HG03571 (cell line): Measurements from ENCODE around the gene CTNNA3.

Source experiments
- ATAC-seq: cut with Tn5 transposase; IDR thresholded peaks from one replicate; pipeline ENCODE4 v1.9.1; 2021; ENCODE audit not compliant: unreplicated experiment

Gene CTNNA3

GRCh38 chr10:66025186-66025585 lies 1670.8 kb downstream of the CTNNA3 start:
- ATAC-seq, result no peak

GRCh38 chr10:66021423-66021822 lies 1674.6 kb downstream of the CTNNA3 start:
- no peak for ATAC-seq

DNA sequence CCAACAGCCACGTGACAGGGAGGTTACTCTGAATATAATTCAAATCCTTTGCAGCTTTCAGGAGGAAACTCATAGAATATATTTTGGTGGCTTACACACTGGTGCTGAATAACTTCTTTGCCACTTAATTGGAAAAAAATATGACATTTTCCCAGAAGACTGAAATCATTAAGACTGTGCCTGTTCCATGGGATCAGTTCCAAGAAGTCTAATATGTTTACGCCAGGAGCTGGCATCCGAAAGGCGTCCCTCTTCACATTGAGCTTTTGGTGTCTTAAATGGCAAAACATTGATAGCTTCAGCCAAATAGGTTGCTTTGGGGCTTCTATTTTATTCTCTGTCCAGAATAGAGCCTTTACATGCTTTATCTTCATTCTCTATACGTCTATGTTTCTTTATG lies 1687.8 kb downstream of the CTNNA3 start:
- no peak for ATAC-seq

DNA sequence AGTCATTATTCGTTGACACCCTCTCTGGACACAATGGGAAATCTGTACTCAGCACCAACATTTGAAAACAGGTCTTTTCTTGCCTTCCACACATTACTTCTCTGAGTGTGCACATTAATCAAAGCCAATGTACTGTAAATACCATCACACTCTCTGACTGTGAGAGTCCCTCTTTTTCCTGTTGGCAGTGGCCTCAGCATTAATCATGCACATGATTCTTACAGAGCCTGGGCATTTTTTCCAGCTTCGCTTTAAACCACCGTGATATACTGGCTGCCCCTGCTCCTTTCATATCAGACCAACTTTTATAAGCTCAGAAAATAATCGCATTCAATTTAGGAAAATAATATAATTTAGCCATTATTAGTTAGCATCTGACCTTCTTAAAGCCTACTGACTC lies 1689.6 kb downstream of the CTNNA3 start:
- no peak for ATAC-seq

- no peak for ATAC-seq
Observed at GRCh38 chr10:65993451-65993850, 1702.5 kb downstream of the CTNNA3 start.

DNA sequence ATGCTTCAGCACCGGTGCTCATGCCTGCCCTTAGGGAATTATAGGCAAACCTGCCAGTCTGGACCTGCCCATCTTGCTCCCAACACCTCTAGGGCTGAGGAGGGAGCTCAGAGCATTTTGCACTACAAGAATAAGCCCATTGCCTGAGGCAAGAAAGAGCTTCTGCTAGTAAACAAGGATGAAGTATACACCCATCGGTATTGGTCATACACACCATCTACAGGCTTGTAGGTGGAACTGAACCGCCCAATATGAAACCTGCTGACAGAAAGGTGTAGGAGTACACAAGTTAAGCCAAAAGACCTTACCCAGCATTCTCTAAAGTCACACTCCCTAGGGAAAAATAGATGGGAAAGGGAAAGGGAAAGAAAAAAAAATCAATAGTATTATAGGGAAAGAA lies 1727.1 kb downstream of the CTNNA3 start:
- no peak for ATAC-seq

DNA sequence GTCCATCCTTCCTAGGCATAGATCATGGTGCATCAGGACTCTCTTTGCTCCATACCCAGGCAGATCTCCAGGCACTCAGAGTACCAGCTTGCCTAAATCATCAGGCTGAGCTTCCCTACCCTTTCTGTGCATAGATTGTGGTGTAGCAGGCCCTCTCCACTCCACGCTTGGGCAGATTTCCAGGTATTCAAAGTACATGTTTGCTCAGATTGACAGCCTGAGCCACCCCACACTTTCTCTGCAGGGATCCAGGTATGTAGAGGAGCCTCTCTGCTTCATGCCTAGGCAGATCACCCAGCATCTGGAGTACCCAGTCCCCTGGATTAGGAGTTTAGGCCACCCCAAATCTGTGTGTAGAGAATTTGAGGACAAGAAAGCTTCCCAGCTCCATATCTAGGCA lies 1727.6 kb downstream of the CTNNA3 start:
- ATAC-seq, result no peak

DNA sequence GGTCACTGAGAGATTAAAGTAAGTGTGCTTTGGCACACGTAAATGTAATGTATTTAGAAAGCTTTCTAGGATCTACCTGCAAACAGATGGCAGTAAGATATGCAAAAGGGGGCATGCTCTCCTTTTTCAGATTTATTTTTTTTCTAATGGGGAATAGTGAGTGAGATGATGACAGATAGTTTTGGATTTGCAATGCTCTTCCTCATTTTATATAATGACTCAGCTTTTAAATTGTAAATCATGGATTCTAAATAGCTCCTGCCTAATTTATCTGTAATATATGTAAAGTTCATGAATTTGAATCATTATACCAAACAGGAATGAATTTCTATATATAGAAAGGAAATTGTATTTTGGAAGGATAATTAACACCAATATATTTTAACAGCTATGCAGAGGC lies 1731.8 kb downstream of the CTNNA3 start:
- no peak for ATAC-seq

- no peak for ATAC-seq
Observed at GRCh38 chr10:65952086-65952485, 1743.9 kb downstream of the CTNNA3 start.

GRCh38 chr10:65950075-65950474 lies 1745.9 kb downstream of the CTNNA3 start:
- ATAC-seq, result no peak

GRCh38 chr10:65949526-65949925 lies 1746.5 kb downstream of the CTNNA3 start:
- ATAC-seq, result no peak

GRCh38 chr10:65945061-65945460 lies 1750.9 kb downstream of the CTNNA3 start:
- no peak for ATAC-seq

DNA sequence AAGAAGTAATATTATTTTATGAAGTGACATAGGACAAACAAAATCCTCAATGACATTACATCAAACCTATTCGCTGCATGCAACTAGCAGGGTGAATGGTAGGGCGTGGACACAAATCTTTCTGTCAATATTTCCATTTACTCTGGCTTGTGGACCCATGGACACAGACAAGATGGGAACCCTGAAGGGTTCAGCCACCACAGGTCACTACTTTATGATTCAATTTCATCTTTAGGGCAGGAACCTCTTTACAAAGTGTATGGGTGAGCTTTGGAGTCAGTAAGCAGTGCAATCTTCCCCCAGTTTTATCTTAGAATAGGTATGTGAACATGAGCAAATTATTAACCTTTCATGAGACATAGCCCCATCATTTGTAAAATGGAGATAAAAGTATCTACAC lies 1752.5 kb downstream of the CTNNA3 start:
- ATAC-seq, result no peak

DNA sequence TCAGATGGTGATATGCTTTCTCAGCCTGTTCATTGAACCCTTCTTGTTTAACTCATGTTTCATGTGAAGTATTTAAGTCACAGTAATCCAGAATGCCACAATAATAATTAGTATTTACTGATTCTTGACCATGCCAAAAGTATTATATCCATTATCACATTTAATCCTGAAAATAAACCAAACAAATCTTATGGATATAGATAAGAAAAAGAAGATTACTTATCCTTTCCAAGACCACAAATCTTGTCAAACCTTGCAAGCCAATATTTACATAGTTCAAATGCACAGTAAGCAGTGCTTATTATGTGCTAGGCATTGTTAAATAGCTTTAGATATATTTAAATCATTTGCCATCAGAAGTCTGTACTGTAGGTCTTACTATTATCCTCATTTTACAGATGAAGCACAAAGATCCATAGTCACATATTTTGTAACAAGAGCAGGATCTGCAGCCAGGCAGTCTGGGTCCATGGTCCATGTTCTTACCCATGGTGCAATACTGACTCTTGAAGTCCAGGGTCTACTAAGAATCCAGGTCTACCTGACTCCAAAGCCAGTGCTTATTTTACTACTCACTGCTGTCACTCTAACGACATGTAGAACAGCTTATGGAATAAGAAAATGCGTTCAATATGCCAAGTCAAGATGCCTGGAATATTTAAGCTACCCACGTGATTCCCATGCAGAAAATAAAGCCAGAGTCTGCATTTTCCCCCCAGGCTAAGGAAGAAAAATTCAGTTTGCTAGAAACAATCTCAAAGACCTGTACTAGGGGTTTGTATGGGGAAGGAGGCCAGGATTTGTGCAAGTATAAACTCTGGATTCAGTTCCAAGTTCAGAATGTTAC lies 1755.0 kb downstream of the CTNNA3 start:
- no peak for ATAC-seq

- ATAC-seq, result no peak
Observed at GRCh38 chr10:65940105-65940504, 1755.9 kb downstream of the CTNNA3 start.

DNA sequence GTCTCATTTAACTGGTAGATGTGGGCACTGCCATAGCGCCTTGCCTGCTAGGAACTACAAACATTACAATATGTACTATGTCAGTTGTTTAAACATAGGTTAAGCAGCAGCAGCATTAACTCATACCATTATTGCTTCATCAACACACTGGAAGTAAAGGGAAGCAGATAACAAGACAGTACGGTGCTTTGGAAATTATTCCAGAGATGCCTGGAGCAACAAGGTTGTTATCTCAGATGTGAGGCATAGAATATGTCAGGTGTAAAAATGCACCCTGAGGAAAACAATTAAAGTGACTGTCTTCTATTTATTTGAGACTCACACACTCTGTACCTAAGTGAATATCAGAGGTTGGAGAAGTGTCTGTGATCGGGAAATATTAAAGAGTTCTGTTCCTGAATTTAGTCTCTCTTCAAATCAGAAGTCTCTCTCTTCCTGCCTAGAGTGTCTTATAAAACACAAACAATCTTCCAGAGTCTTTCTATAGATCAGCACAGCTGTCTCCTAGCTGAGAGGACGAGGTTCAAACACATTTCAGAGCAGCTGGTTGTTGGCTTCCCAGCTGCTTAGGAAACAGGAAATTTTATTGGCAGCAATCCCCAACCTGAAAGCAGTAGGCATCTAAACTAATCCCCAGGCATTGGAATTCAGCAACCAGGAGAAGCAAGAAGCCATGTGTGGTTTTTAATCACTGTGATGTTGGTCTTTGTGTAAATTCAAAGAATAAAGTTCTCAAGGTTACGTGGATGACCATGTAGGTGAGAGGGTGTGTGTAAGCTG lies 1764.5 kb downstream of the CTNNA3 start:
- ATAC-seq, result no peak

DNA sequence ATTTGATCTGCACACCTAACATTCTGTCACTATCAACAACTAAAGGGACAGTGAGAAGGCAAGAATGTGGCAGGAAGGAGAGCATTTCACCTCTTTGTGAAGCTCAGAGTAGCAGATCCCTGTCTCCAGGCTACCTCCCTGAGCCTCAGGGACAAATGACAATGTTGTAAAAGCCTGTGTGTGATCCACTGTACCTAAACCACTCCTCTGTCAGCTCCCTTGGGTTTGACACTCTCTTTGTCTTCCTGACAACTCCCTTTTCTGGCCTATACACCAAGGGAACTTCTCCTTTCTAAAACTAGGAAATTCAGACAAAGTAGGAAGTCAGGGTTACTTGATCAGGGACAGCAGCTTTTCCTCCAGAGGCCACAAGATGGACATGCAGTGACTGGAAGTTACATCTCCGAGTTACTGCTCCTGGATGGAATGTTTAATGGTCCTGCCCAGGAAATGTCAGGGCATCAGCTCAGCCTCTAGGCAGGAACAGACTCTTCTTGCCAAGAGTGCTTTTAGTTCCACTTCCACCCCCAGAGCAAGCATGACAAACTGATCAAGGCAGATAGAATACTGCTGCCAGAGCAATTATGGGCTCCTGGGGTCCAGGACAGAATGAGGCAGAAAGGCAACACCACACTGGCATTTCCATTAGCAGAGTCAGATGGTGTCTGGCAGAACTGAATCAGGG lies 1784.7 kb downstream of the CTNNA3 start:
- no peak for ATAC-seq

DNA sequence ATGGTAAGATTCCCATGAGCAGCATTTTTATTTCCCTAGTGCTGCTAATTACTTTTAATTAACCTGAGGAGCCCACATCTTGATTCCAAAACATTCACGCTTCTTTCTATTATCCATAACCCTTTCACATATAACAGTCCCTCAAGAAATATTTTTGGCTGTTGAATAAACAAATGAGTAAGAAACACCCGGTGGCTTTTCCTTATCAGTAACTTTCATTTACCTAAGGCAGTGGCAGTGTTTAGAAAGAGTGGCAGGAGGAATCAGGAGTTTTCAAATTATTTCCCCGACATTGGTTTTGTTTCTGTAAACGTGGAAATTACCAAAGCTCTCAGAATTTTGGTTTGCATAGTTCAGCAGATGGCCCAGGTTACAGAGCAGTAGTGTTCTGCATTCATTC lies 1785.8 kb downstream of the CTNNA3 start:
- ATAC-seq, result no peak

DNA sequence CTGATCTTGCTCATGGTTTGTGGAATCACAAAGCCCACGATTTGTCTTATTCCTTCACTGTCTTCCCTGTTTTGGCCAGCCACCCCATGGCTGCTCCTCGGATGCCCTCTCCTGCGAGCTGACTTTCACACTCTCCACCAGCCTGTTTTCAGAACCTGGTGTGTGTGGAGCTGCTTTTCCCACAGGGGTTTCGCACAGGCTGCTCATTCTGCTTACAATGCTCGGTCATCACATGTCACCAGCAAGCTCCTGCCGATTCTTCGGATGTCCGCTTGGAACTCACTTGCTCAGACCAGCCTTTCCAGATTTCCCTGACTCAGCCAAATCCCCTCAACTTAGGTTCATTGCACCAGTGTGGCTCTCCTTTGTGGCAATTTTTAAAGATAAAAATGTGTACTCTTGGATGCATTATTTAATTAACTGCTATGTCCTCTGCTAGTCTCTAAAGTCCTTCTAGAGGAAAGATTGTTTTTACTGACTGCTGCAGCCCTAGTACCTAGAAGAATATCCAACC lies 1788.7 kb downstream of the CTNNA3 start:
- ATAC-seq, result no peak

DNA sequence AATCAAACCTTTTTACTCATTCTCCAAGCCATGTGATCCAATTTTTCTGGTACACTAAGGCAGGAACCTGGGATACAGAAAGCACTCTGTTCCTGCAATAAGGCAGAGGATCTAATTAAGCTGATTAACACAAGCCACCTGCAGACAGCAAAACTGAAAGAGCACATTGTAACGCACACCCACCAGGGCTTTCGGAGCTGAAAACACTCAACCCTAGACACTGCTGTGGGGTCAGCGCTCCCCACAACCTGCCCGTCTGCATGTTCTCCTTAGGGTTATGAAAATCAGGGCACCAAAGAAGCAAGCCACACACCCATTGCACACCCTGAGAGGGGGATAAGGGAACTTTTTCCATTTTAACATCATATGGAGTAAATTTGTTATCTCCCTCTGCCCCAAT lies 1792.4 kb downstream of the CTNNA3 start:
- ATAC-seq, result no peak

GRCh38 chr10:65900271-65900670 lies 1795.7 kb downstream of the CTNNA3 start:
- no peak for ATAC-seq

- ATAC-seq, result no peak
Observed at GRCh38 chr10:65898055-65898454, 1797.9 kb downstream of the CTNNA3 start.
